ENCODE results near the gene LRCH1.

DNA sequence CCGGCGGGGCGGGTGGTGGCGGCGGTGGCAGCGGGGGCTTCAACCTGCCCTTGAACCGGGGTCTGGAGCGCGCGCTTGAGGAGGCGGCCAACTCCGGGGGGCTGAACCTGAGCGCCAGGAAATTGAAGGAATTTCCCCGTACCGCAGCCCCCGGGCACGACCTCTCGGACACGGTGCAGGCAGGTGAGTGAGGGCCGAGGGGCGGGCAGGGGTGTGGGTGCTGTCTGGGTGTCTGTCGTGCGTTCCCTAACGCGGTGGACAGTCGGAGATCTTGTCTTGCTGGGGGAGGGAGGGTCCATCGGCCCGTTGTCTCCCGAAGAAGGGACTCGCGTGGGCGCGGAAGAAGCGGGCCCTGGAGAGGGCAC, 533 bp downstream of the LRCH1 start:
- TF ChIP-seq, protein P1, sequence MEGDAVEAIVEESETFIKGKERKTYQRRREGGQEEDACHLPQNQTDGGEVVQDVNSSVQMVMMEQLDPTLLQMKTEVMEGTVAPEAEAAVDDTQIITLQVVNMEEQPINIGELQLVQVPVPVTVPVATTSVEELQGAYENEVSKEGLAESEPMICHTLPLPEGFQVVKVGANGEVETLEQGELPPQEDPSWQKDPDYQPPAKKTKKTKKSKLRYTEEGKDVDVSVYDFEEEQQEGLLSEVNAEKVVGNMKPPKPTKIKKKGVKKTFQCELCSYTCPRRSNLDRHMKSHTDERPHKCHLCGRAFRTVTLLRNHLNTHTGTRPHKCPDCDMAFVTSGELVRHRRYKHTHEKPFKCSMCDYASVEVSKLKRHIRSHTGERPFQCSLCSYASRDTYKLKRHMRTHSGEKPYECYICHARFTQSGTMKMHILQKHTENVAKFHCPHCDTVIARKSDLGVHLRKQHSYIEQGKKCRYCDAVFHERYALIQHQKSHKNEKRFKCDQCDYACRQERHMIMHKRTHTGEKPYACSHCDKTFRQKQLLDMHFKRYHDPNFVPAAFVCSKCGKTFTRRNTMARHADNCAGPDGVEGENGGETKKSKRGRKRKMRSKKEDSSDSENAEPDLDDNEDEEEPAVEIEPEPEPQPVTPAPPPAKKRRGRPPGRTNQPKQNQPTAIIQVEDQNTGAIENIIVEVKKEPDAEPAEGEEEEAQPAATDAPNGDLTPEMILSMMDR (IDR thresholded peaks at IDR 0.05): no peak
- no peak for TF ChIP-seq POLR2A (IDR thresholded peaks at IDR 0.05)
